ENCODE data around the gene PIPOX.
"Not testable (repeated sequence)": the region's sequence is repeated elsewhere in the genome, so short reads cannot be mapped to it uniquely, and the experiment has no call there.

The PIPOX gene

GRCh38 chr17:29084541-29085146, 41.7 kb downstream of the PIPOX start:
- DNase-seq (ENCODE audit: low read depth) = no peak
- no peak for TF ChIP-seq CTCF (IDR thresholded peaks at IDR 0.05; ENCODE audit: low read depth, low read length, missing control alignments)
- H3K4me3 ChIP-seq (ENCODE audit: low read depth, low read length) = no peak overlapping the region

- H3K4me3 ChIP-seq (ENCODE audit: low read depth, low read length) = no peak overlapping the region
- DNase-seq (ENCODE audit: low read depth) = no peak
- no peak for TF ChIP-seq CTCF (IDR thresholded peaks at IDR 0.05; ENCODE audit: low read depth, low read length, missing control alignments)
These were observed 42.3 kb downstream of the PIPOX start for GRCh38 chr17:29085223-29085622.

GRCh38 chr17:29086628-29087332, 43.8 kb downstream of the PIPOX start:
- no peak for DNase-seq (ENCODE audit: low read depth)
- no peak for TF ChIP-seq CTCF (IDR thresholded peaks at IDR 0.05; ENCODE audit: low read depth, low read length, missing control alignments)

GRCh38 chr17:29088782-29089181, 45.8 kb downstream of the PIPOX start:
- not testable (repeated sequence) for H3K4me3 ChIP-seq (ENCODE audit: low read depth, low read length); DNase-seq (ENCODE audit: low read depth)

More at GRCh38 chr17:29086628-29087332, 43.8 kb downstream of the PIPOX start:
- no peak overlapping the region for H3K4me3 ChIP-seq (ENCODE audit: low read depth, low read length)

GRCh38 chr17:29089601-29090044, 46.7 kb downstream of the PIPOX start:
- no peak overlapping the region for H3K4me3 ChIP-seq (ENCODE audit: low read depth, low read length)
- DNase-seq (ENCODE audit: low read depth) = no peak
- no peak for TF ChIP-seq CTCF (IDR thresholded peaks at IDR 0.05; ENCODE audit: low read depth, low read length, missing control alignments)

GRCh38 chr17:29090108-29090507, 47.2 kb downstream of the PIPOX start:
- DNase-seq (ENCODE audit: low read depth) = no peak
- no peak overlapping the region for H3K4me3 ChIP-seq (ENCODE audit: low read depth, low read length)
- no peak for TF ChIP-seq CTCF (IDR thresholded peaks at IDR 0.05; ENCODE audit: low read depth, low read length, missing control alignments)

GRCh38 chr17:29090750-29091605, 48.0 kb downstream of the PIPOX start:
- TF ChIP-seq CTCF (IDR thresholded peaks at IDR 0.05; ENCODE audit: low read depth, low read length, missing control alignments) = no peak
- no peak for DNase-seq (ENCODE audit: low read depth)
- H3K4me3 ChIP-seq (ENCODE audit: low read depth, low read length) = no peak overlapping the region

Data from GM12864 (cell line).